ENCODE results near the gene TCF4.

Gene TCF4

GRCh38 chr18:55302167-55302833 is 285.7 kb downstream of the TCF4 start:
- H3K4me3 ChIP-seq (ENCODE audit: low read length) = no peak overlapping the region
- DNase-seq (ENCODE audit: low read depth) = no peak

GRCh38 chr18:55301824-55302166 is 286.2 kb downstream of the TCF4 start:
- DNase-seq (ENCODE audit: low read depth) = no peak
- no peak overlapping the region for H3K4me3 ChIP-seq (ENCODE audit: low read length)
- TF ChIP-seq CTCF (conservative IDR thresholded peaks at IDR 0.05; ENCODE audit: low read depth, low read length) = no peak

More at GRCh38 chr18:55302167-55302833, 285.7 kb downstream of the TCF4 start:
- TF ChIP-seq CTCF (conservative IDR thresholded peaks at IDR 0.05; ENCODE audit: low read depth, low read length) = no peak

DNA sequence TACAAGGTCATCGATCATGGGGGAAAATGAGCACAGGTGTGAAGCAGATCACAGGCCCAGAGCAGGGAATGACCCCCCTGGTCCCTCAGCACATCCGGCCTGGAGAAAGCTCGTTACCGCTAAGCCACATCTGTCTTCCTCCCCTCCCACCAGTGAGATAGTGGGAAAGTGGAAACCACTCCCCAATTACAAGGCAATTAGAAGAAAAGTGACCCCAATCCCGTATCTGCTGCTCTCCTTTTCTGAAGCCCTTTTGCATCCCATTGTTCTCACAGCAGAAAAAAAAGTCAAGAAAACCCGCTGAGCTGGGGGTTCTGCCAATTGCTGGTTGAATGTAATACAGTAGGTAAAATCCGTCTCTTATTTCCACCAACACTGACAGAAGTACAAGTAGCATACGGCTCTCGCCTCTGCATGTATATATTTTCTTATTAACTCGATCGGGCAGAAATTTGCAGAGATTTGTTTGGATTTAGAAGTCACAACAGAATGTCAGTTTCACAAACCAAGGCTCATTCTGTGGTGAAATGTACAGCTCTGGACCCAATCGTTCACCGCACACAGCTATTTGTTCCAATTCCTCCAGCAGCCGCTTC is 287.0 kb downstream of the TCF4 start:
- TF ChIP-seq CTCF (conservative IDR thresholded peaks at IDR 0.05; ENCODE audit: low read depth, low read length) = no peak
- no peak overlapping the region for H3K4me3 ChIP-seq (ENCODE audit: low read length)
- DNase-seq (ENCODE audit: low read depth) = no peak

DNA sequence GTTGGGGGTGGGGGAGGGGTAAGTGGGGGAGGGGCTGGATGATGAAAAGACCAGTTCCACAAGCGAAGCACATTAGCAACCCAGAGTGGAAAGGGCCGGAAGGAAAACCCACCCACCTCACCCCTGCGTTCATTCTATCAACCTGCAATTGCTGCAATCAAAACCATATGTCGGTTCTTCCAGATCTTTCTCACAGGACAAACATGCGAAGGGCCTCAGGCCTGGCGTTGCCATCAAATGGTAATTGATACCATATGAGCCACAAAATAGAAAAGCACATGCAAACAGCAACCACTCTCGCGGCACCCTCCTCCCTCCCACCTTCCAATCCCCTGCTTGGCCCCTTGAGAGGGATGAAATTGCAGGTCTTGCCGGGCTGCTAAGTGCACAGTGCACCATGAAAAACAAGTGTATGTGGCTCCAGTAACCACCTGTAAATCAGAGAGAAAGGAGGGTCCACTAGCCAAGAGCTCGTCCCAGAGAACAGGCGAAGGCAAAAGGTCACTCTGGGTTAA is 287.5 kb downstream of the TCF4 start:
- no peak overlapping the region for H3K4me3 ChIP-seq (ENCODE audit: low read length)
- DNase-seq (ENCODE audit: low read depth) = no peak
- no peak for TF ChIP-seq CTCF (conservative IDR thresholded peaks at IDR 0.05; ENCODE audit: low read depth, low read length)

- no peak for TF ChIP-seq CTCF (conservative IDR thresholded peaks at IDR 0.05; ENCODE audit: low read depth, low read length)
- no peak for DNase-seq (ENCODE audit: low read depth)
- no peak overlapping the region for H3K4me3 ChIP-seq (ENCODE audit: low read length)
Observed at GRCh38 chr18:55296778-55297177, 291.2 kb downstream of the TCF4 start.

DNA sequence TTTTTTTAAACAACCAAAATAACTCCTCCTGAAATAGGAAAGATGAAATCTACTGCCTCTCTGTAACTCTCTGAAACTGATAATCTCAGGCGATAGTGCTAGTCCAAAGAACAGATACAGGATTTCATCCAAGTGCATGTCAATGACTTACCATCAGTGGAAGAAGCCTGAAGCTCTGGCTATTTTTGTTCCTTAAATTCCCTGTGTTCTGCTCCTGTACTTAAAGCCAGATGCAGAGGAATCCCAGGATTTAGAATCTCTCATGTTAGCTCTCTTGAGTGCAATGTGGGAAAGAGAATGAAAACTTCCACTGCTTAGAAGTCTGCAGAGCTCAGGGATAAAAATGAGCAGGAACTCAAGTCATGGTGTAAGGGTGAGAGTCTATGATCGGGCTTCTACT is 291.9 kb downstream of the TCF4 start:
- no peak overlapping the region for H3K4me3 ChIP-seq (ENCODE audit: low read length)

More for the DNA sequence above, 291.9 kb downstream of the TCF4 start:
- no peak for TF ChIP-seq CTCF (conservative IDR thresholded peaks at IDR 0.05; ENCODE audit: low read depth, low read length)
- no peak for DNase-seq (ENCODE audit: low read depth)
